BJ (cell line): Measurements from ENCODE around the gene CHMP6. TPM values are rescaled to one million over a fixed set of nuclear protein-coding genes. Genes with fewer than 3 reads are reported as not detected.
"Not testable (repeated sequence)": the region's sequence is repeated elsewhere in the genome, so short reads cannot be mapped to it uniquely, and the experiment has no call there.

Source experiments
- CTCF ChIA-PET: fragments of 350-600 bp; formaldehyde crosslinking; extraction: SDS; loops from one replicate; lab custom pipeline; 2021; ENCODE audit warnings: antibody characterized with exemption, inconsistent platforms; lab: Yijun Ruan, JAX
- POLR2A ChIA-PET: fragments of 300-600 bp; sonication (Branson Sonifier 250); formaldehyde crosslinking; extraction: SDS; loops from one replicate; lab custom pipeline; 2021; ENCODE audit warnings: antibody characterized with exemption; lab: Charles Lee
- DNase-seq: peaks from one replicate; pipeline ENCODE4 v3.0.0-alpha.2; 2011; ENCODE audit warnings: low read depth
- H3K27me3 ChIP-seq: 2 replicates; pipeline ENCODE4 v1.6.0; 2011; ENCODE audit warnings: low read length; ENCODE audit not compliant: control insufficient read depth, insufficient read depth
- H3K36me3 ChIP-seq: 2 replicates; pipeline ENCODE4 v1.5.1; 2011; ENCODE audit warnings: low read length; ENCODE audit not compliant: control insufficient read depth, insufficient read depth
- H3K4me3 ChIP-seq: 2 replicates; pipeline ENCODE4 v1.5.1; 2011; ENCODE audit warnings: low read depth, mild to moderate bottlenecking, control low read depth, low read length
- polyA plus RNA-seq: library from polyadenylated mRNA; depleted of rRNA; stranded (reverse); fragments of >200 nt; gene quantifications from 2 replicates; pipeline ENCODE4 v1.2.3, GENCODE V29; 2011
- TF ChIP-seq, protein P1 (sequence below): IDR thresholded peaks from 2 replicates; pipeline ENCODE4 v1.5.1; 2011; ENCODE audit warnings: low read depth, mild to moderate bottlenecking, control low read depth, inconsistent platforms, low read length, moderate library complexity; ENCODE audit not compliant: insufficient read depth

The CHMP6 gene
- polyA plus RNA-seq, 1 experiment: 30.7 TPM

GRCh38 chr17:81029859-81030258 is 38.2 kb downstream of the CHMP6 start:
- POLR2A ChIA-PET: no interaction called here
- DNase-seq: no peak
- Histone ChIP-seq H3K27me3 (peaks cover 23% of the 10 kb centered on the region), H3K36me3 (peaks cover 6% of the 10 kb centered on the region), H3K4me3 (no peak overlapping the region)
- CTCF ChIA-PET: interaction anchor here (1.4 to 1.6 kb wide), 2 partner anchors 68 to 72 kb away, joined by 3 to 6 read pairs; no protein-coding TSS in a partner anchor
- TF ChIP-seq, protein P1, sequence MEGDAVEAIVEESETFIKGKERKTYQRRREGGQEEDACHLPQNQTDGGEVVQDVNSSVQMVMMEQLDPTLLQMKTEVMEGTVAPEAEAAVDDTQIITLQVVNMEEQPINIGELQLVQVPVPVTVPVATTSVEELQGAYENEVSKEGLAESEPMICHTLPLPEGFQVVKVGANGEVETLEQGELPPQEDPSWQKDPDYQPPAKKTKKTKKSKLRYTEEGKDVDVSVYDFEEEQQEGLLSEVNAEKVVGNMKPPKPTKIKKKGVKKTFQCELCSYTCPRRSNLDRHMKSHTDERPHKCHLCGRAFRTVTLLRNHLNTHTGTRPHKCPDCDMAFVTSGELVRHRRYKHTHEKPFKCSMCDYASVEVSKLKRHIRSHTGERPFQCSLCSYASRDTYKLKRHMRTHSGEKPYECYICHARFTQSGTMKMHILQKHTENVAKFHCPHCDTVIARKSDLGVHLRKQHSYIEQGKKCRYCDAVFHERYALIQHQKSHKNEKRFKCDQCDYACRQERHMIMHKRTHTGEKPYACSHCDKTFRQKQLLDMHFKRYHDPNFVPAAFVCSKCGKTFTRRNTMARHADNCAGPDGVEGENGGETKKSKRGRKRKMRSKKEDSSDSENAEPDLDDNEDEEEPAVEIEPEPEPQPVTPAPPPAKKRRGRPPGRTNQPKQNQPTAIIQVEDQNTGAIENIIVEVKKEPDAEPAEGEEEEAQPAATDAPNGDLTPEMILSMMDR: no peak

DNA sequence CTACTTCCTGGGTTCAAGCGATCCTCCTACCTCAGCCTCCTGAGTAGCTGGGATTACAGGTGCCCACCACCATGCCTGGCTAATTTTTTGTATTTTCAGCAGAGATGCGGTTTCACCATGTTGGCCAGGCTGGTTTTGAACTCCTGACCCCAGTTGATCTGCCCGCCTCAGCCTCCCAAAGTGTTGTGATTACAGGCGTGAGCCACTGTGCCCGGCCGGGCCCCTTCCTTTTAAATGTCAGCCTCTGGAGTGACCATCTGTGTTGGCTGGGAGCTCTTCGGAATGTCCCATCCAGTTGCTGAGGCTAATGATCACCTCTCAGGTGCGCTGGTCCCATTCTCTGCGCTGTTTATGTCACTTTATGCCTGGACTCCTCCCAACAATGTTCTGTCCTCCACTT is 38.7 kb downstream of the CHMP6 start:
- CTCF ChIA-PET: interaction anchor here (1.4 to 1.6 kb wide), 2 partner anchors 67 to 72 kb away, joined by 3 to 6 read pairs; no protein-coding TSS in a partner anchor
- H3K27me3 ChIP-seq: peaks cover 23% of the 10 kb centered on the region
- H3K36me3 ChIP-seq, DNase-seq, POLR2A ChIA-PET, H3K4me3 ChIP-seq: not testable (repeated sequence)

DNA sequence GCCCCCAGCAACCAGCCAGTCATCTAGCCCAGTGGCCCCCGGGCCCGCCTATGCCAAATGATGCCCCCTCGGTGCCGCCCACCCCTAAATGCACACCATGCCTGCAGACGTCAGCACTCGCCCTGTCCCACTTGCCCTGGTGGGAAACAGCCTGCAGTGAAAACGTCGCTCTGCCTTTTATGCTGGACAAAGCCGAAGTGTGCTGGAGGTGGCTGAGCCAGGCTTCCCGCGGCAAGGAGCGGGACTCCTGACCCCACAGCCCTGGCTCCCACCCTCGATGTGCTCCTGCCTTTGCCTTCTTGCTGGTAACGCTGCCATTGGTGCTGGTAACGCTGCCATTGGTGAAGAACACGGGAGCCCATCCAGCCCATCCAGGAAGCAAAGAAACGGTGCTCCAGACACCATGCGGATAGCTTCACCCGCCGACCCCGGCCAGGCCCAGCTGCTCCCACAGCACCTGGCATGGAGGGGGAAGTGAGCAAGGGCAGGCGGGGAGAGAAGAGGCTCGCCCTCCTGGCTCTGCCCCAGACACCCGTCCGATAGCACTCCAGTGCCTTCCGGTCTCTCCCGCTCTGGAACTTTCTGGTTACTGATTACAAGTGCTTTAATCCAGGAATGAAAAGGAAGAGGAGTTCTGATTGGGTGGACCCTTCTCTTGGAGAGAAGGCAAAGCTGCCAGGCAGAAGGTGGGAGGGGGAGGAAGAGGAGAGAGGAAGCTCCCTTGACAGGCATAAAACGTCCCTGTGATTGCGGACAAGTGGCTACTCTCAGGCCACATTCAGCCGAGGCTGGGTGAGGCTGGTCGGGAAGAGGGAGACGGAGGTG is 39.3 kb downstream of the CHMP6 start:
- ChIA-PET CTCF (interaction anchor here (1.4 to 2.7 kb wide), 3 partner anchors 7 to 71 kb away, joined by 3 to 18 read pairs (median 6); no protein-coding TSS in a partner anchor), POLR2A (interaction anchor here (0.6 kb wide), 1 partner anchor 441 kb away, joined by 4 read pairs; no protein-coding TSS in a partner anchor)
- TF ChIP-seq, protein P1: no peak
- Histone ChIP-seq H3K27me3 (peaks cover 20% of the 10 kb centered on the region), H3K4me3 (no peak overlapping the region), H3K36me3 (peaks cover 6% of the 10 kb centered on the region)
- DNase-seq: no peak

DNA sequence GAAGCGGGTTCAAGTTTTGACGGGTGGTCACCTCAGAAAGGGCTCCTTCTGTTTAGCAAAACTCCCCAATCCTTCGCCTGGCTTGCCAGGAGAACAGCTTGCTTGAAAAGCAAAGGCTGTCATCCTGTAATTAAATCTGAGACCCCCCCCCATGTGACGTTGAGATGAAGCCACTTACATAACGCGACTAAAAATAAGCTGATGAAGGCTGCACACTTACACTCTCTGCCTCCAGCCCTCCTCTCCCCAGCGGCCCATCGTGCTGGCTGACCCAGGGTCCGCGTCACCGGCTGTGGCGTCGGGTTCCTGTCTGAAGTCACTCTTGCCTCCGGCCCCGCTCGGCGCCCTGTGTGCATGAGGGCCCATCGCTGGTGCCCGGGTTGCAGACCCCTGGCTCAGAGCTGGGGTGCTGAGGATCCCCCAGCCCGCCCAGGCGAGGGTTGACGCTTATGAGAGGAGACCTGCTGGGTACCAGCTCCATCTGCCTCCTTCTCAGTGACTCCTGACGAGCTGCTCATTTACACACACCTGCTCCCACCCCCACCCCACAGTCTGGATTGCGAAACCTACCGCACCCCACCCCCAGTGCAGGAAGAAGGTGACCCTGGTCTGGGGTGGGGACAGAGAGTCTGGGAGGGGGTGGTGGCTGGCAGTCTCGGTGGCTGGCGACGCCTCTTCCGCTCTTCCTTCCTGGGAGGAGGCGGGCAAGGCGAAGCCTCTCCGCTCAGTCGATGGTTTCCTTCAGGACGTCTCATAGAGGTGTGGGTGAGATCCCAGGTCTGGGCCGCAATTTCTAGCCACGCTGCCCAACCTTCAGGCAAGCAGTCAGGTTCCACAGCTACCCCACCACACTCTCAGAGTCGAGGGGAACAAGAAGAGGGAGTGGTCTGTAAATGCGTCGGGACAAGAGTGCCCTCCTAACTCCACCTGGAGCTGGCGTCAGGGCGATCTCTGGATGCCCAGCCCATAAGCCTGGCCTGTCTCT is 40.2 kb downstream of the CHMP6 start:
- POLR2A ChIA-PET: interaction anchor here (0.6 kb wide), 1 partner anchor 441 kb away, joined by 4 read pairs; no protein-coding TSS in a partner anchor
- TF ChIP-seq, protein P1: no peak
- CTCF ChIA-PET: interaction anchor here (0.6 to 2.7 kb wide), 2 partner anchors 8 to 761 kb away, joined by 3 to 18 read pairs; no protein-coding TSS in a partner anchor
- Histone ChIP-seq H3K36me3 (peaks cover 6% of the 10 kb centered on the region), H3K4me3 (no peak overlapping the region), H3K27me3 (peaks cover 12% of the 10 kb centered on the region)
- DNase-seq: no peak

GRCh38 chr17:81032641-81033480 is 41.2 kb downstream of the CHMP6 start:
- peaks cover 8% of the 10 kb centered on the region for H3K36me3 ChIP-seq
- DNase-seq: no peak
- ChIA-PET POLR2A (no interaction called here), CTCF (interaction anchor here (1.5 to 2.7 kb wide), 3 partner anchors 9 to 69 kb away, joined by 5 to 18 read pairs (median 7); no protein-coding TSS in a partner anchor)
- TF ChIP-seq, protein P1: no peak
- no peak overlapping the region for H3K4me3 ChIP-seq
- H3K27me3 ChIP-seq: peaks cover 6% of the 10 kb centered on the region
